ENCODE measurements around the gene TLX1.

TLX1 gene

GRCh38 chr10:101112799-101113594 lies 18.1 kb upstream of the TLX1 start:
- no peak for DNase-seq (ENCODE audit: low spot score)

DNA sequence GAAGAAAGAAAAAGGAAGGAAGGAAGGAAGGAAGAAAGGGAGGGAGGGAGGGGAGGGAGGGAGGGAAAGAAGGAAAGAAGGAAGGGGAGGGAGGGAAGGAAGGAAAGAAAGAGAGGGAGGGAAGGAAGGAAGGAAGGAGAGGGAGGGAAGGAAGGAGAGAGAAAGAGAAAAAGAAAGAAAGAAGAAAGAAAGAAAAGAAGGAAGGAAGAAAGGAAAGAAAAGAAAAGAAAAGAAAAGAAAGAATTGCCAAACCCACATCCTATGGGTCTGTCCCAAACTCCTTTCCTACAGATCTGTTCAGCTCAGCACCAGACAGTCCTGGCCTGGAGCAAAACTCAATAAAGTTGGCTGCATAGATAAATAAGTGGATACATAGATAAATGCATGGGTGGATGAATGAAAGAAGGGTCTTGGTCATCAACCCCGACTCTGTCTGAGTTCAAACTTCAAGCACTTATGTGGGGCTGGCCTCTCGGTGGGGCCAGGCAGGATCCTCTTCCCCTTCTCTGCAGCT lies 17.2 kb upstream of the TLX1 start:
- DNase-seq (ENCODE audit: low spot score): no peak

GRCh38 chr10:101114646-101115045 lies 16.5 kb upstream of the TLX1 start:
- no peak for DNase-seq (ENCODE audit: low spot score)

- DNase-seq (ENCODE audit: low spot score): no peak
These were observed 14.3 kb upstream of the TLX1 start for GRCh38 chr10:101116754-101117153.

DNA sequence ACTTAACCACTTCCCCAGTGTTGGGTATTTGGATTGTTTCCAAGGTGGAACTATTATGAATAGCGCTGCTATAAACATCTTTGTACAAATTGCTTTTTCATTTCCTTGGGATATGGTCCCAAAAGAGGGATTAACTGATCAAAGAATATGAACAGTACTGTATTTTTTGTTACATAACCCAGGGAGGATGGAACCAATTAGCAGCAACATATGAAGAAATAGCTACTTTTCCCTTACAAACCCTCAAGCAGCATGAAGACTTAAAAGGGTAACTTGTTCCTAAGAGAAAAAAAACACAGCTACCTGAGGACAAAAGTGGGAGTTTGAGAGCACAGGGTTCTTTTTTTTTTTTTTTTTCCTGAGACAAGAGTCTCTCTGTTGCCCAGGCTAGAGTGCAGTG lies 13.1 kb upstream of the TLX1 start:
- DNase-seq (ENCODE audit: low spot score): no peak

DNA sequence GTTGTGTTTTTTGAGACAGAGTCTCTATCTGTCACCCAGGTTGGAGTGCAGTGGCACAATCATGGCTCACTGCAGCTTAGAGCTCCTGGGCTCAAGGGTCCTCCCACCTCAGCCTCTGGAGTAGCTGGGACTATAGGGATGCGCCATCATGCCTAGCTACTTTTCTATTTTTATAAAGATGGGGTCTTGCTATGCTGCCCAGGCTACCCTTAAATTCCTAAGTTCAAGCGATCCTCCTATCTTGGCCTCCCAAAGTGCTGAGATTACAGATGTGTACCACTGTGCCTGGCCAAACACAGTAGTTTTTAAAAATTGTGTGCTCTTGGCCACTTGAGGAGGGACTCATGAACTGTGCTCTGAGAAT lies 10.6 kb upstream of the TLX1 start:
- no peak for DNase-seq (ENCODE audit: low spot score)

DNA sequence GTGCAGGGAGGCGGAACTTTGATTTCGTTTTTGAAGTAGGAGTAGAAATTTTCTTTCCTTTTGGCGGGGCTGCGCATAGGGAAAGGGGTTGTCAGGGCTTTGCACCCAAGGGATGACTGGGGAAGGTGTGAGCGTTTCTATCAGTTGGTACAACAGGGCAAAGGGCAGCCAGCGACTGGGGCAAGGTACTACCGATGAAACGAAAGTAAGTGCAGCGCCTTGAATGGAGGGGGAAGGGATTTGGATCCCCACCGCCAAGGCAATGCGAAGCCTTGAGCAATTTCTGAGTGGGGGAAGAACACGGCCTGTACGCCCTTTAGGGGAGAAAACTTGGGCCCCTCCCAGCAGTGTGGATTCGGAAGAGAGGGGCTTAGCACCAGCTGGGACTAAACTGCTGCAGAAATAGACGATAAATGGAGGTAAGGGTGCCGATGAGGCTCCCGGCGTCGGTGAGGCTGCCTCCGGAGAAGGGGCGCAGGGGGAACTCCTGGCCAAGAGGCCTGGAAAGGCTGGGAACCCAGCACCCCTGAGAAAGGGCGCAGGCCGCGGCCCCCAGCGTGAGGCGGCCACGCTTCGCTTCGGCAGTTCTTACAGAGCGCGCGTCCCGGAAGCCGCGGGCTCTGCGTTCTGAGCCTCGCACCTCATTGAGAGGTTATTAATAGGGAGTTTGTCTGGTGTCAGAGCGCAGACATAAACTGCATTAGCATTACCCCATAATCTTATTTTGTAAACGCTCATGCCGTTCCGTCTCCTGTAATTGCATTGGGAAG lies 10.0 kb upstream of the TLX1 start:
- no peak for DNase-seq (ENCODE audit: low spot score)

- DNase-seq (ENCODE audit: low spot score): no peak
These were observed 9.5 kb upstream of the TLX1 start for GRCh38 chr10:101121654-101122031.

GRCh38 chr10:101122270-101123084 lies 8.6 kb upstream of the TLX1 start:
- no peak for DNase-seq (ENCODE audit: low spot score)

GRCh38 chr10:101123085-101123814 lies 7.8 kb upstream of the TLX1 start:
- no peak for DNase-seq (ENCODE audit: low spot score)

DNA sequence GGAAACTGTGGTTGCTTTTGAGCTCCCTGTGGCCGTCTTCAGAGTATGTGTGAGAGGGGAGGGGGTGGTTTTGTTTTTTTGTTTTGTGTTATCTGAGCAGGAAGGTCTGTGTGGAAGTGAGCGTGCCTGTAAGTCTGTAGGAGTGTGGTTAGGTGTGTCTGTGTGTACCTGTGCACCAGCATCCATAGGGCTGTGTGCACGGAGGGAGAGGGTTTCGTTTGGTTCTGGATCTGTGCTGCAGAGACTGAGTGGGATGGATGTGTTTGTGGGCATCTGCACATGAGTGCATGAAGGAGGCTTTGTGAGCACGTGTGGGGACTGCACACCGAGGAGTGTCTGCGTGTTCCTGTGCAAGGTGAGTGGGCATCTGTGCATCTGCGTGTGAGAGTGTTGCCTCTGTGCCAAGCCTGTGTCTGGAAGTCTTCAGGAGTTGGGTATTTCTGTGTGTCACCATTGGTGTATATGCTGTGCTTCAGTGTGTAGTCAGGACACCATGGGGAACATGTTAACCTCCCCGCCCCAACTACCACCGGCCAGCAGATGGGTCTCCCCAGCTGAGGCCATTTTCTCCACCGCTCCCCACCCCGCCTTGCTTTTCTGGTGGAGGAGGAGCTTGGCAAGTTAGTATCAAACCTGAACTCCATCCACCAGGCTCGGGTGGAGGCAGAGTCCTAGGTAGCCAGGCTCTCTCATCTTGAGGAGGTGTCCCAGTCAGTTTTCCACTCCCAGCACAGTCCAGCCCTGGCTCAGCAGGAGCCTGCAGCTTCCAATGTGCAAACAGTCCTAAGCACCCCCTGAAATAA lies 7.1 kb upstream of the TLX1 start:
- DNase-seq (ENCODE audit: low spot score): no peak

- no peak for DNase-seq (ENCODE audit: low spot score)
These were observed 6.2 kb upstream of the TLX1 start for GRCh38 chr10:101124933-101125332.

GRCh38 chr10:101126684-101127628 lies 4.1 kb upstream of the TLX1 start:
- DNase-seq (ENCODE audit: low spot score): no peak

GRCh38 chr10:101130141-101130540 lies 959 bp upstream of the TLX1 start:
- no peak for DNase-seq (ENCODE audit: low spot score)

DNA sequence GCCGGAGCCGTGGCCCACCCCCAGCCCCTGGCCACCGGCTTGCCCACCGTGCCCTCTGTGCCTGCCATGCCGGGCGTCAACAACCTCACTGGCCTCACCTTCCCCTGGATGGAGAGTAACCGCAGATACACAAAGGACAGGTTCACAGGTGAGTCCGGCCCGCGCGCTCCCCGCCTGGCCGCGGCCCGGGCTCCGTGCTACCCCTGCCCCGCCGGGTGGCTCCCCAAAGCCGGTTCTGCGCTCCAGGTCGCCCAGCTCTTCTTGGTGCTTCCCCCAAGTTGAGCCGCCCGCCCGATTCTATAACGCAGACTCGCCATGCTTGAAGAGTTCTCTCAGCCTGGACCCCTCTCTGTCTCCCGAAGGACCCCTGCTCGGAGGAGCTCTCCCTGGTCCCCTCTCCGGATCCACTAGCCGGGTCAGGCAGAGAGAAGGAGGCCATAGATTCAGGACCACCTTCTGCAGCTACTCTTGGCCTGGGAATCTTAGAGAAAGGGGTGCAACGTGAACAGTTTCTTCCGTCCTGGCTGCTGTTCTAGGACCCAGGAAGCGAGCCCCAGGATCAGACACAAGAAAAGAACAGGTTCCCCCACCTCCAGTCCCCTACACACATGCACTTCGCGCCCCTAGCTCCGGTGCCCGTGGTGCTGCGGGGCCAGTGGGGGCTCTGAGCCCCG lies 999 bp downstream of the TLX1 start:
- DNase-seq (ENCODE audit: low spot score): no peak

GRCh38 chr10:101132636-101133473 lies 1.8 kb downstream of the TLX1 start:
- no peak for DNase-seq (ENCODE audit: low spot score)

DNA sequence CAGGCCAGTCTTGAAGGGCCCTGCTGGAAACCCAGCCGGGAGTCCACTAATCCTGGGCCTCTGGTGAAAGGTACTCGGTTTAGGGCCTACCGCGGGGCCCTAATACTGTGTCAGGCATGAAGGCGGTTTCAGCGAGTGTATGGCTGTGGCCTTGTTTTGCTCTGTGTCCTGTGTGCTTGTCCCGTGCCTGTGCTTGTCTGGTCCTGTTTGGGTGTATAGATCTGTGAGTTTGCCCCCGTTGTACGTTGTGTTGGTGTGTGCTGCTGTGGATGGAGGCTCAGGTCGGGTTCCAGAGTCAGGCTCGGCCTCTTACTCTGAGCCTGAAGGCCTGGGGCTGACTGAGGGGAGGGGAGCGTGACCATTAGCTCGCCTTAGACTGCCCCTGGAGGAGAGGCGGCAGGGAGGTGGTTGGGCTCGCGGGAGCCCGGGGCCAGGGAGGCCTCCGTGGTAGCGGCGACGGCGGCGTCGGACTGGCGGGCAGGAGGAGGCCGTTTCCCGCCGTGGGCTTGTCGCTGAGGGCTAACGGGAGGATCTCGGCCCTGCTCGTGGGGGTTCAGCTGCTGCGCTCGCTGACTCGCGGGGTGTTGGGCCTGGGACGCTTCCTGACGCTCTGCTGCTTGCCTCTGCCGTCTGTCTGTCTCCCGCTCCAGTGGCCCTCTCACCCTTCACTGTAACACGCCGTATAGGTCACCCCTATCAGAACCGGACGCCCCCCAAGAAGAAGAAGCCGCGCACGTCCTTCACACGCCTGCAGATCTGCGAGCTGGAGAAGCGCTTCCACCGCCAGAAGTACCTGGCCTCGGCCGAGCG lies 2.6 kb downstream of the TLX1 start:
- DNase-seq (ENCODE audit: low spot score): no peak

Data from Ammon's horn (tissue), 1 donor.